ENCODE measurements around the gene OSBPL10. TPM values are rescaled to one million over a fixed set of nuclear protein-coding genes. Genes with fewer than 3 reads are reported as not detected.

Gene OSBPL10
- total and polyA plus RNA-seq, 4 donors = 3.9 to 33.0 (median 13.1) TPM

DNA sequence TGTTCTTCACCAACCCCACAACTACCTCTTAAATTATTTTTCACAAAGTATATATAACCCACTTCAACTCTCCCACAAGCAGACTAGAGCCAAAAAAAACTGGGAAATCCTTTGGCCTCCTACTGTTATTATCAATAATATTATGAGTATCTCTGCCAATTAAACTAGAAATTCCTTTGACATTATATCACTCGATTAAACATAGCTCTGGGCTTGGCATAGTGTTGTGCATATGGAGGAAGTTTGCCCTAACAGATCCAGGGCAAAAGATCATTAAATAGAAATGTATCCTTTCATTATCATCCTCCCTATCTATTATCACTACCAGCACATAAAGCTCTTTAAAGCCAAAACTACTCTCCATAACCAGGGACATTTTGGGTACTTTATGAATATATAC is 74.9 kb downstream of the OSBPL10 start:
- Histone ChIP-seq H3K27ac (ENCODE audit: low read depth in 1 of 2, low read length in 1 of 2) (no peak overlapping the region), H3K9me3 (ENCODE audit: control insufficient read depth in 4 of 4, insufficient read depth in 3 of 4, low read length in 3 of 4) (no peaks in the 10 kb centered on the region), H3K27me3 (ENCODE audit: control insufficient read depth in 3 of 3, insufficient read depth in 3 of 3, low read length in 2 of 3) (no peaks in the 10 kb centered on the region), H3K36me3 (ENCODE audit: control insufficient read depth in 4 of 4, insufficient read depth in 4 of 4, low read length in 4 of 4) (no peaks in the 10 kb centered on the region), H3K4me1 (ENCODE audit: control insufficient read depth in 5 of 5, insufficient read depth in 5 of 5, low read length in 5 of 5) (peaks cover 0 to 6% (median 5%) of the 10 kb centered on the region in 5 donors), H3K9ac (ENCODE audit: insufficient read depth in 1 of 2, low read length in 2 of 2) (no peak overlapping the region), H3K4me3 (no peak overlapping the region)
- ATAC-seq (ENCODE audit: insufficient read depth, low FRiP score) = no peak
- 67 to 81% methylated on average over 1 of the region's 1 CpG for WGBS, 2 donors
- DNase-seq = no peak
- no peak for TF ChIP-seq CTCF (IDR thresholded peaks at IDR 0.05; ENCODE audit: control extremely low read depth, extremely low read depth)

DNA sequence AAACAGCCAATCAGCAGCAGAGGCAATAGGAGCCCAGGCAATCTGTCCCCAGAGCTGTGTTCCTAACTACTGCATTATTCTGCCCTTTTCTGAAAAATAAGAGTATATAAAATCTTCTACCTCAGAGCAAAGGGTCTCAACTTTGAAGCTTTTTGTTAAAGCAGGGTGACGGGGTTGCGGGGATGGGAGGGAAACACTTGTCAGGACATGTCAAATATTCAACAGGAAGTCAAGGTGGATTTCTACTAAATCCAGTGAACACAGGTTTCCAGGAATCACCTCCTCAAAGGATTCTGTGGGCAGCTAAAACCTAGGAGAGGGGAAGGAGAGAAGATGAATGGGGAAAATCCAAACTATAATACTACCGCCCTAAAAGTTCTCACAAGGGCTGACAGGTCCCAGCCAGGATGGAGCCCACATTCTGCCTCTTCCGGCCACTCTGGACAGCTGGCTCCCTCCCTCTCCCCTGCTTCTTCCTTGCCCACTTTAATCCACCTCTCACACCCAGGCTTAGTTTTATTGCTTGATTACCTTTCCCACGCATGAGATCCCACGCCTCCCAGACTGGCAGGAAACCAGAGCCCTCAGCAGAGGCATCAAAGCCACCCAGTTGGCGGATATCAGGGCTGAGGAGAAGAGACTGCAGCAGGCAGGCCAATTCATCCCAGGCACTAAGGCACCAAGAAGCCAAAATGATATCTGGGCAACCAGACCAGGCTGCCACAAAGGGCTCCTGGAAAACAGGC is 77.2 kb downstream of the OSBPL10 start:
- WGBS, 2 donors = 88 to 90% methylated on average over 7 of the region's 7 CpGs
- no peak for DNase-seq
- ATAC-seq (ENCODE audit: insufficient read depth, low FRiP score) = no peak
- no peaks in the 10 kb centered on the region for H3K9me3 ChIP-seq (ENCODE audit: control insufficient read depth in 4 of 4, insufficient read depth in 3 of 4, low read length in 3 of 4)
- H3K4me1 ChIP-seq (ENCODE audit: control insufficient read depth in 5 of 5, insufficient read depth in 5 of 5, low read length in 5 of 5) = peaks cover 0 to 6% (median 5%) of the 10 kb centered on the region in 5 donors
- no peak overlapping the region for H3K9ac ChIP-seq (ENCODE audit: insufficient read depth in 1 of 2, low read length in 2 of 2)
- H3K27ac ChIP-seq (ENCODE audit: low read depth in 1 of 2, low read length in 1 of 2) = no peak overlapping the region
- H3K4me3 ChIP-seq = no peak overlapping the region
- H3K36me3 ChIP-seq (ENCODE audit: control insufficient read depth in 4 of 4, insufficient read depth in 4 of 4, low read length in 4 of 4) = no peaks in the 10 kb centered on the region
- no peak for TF ChIP-seq CTCF (IDR thresholded peaks at IDR 0.05; ENCODE audit: control extremely low read depth, extremely low read depth)
- no peaks in the 10 kb centered on the region for H3K27me3 ChIP-seq (ENCODE audit: control insufficient read depth in 3 of 3, insufficient read depth in 3 of 3, low read length in 2 of 3)

GRCh38 chr3:31900583-31900982 is 80.5 kb downstream of the OSBPL10 start:
- DNase-seq = no peak
- ATAC-seq (ENCODE audit: insufficient read depth, low FRiP score) = no peak
- Histone ChIP-seq H3K4me1 (ENCODE audit: control insufficient read depth in 5 of 5, insufficient read depth in 5 of 5, low read length in 5 of 5) (peaks cover 0 to 14% (median 3%) of the 10 kb centered on the region in 5 donors), H3K27ac (ENCODE audit: low read depth in 1 of 2, low read length in 1 of 2) (no peak overlapping the region), H3K36me3 (ENCODE audit: control insufficient read depth in 4 of 4, insufficient read depth in 4 of 4, low read length in 4 of 4) (no peaks in the 10 kb centered on the region), H3K9ac (ENCODE audit: insufficient read depth in 1 of 2, low read length in 2 of 2) (no peak overlapping the region), H3K4me3 (no peak overlapping the region), H3K27me3 (ENCODE audit: control insufficient read depth in 3 of 3, insufficient read depth in 3 of 3, low read length in 2 of 3) (no peaks in the 10 kb centered on the region), H3K9me3 (ENCODE audit: control insufficient read depth in 4 of 4, insufficient read depth in 3 of 4, low read length in 3 of 4) (no peaks in the 10 kb centered on the region)
- no peak for TF ChIP-seq CTCF (IDR thresholded peaks at IDR 0.05; ENCODE audit: control extremely low read depth, extremely low read depth)
